Esophagus squamous epithelium (tissue), 4 donors: ENCODE data around the gene ATXN1.

ENCODE experiments used
- POLR2A ChIP-seq, 4 donors: fragments of 450-650 bp; IDR thresholded peaks; one replicate each; pipeline ENCODE4 v1.6.1; 2017; ENCODE audit warnings: antibody characterized with exemption in 4 of 4, mild to moderate bottlenecking in 4 of 4, moderate library complexity in 3 of 4
- TF ChIP-seq, protein P1 (sequence below), 6 experiments: fragments of 450-650 bp in 4 of 6; fragments of 200-600 bp in 2 of 6; sonication (generic) in 2 of 6; IDR thresholded peaks; one replicate each; pipeline ENCODE4 v1.5.1; 2016 to 2019; ENCODE audit warnings: antibody characterized with exemption in 6 of 6, mild to moderate bottlenecking in 4 of 6, moderate library complexity in 4 of 6

DNA sequence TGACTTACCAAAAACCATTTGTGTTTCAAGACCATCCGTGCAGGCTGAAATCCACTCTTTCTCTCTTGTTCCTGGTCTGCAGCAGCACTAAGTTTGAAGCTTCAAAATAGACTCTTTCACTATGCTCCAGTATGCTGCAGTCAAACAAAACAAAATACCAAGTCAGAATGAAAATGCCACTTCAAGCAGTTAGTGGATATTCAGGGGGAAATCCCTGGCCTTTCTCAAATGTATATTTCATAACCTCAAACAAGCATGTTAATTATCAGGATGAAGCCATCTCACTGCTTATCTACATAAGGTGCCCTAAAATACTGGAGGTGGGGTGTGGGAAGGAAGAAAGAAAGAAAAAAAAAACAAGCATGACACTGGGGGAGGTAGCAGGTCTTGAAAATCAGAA is 103.5 kb downstream of the ATXN1 start:
- TF ChIP-seq POLR2A (IDR thresholded peaks at IDR 0.05), result no peak
- TF ChIP-seq, protein P1, sequence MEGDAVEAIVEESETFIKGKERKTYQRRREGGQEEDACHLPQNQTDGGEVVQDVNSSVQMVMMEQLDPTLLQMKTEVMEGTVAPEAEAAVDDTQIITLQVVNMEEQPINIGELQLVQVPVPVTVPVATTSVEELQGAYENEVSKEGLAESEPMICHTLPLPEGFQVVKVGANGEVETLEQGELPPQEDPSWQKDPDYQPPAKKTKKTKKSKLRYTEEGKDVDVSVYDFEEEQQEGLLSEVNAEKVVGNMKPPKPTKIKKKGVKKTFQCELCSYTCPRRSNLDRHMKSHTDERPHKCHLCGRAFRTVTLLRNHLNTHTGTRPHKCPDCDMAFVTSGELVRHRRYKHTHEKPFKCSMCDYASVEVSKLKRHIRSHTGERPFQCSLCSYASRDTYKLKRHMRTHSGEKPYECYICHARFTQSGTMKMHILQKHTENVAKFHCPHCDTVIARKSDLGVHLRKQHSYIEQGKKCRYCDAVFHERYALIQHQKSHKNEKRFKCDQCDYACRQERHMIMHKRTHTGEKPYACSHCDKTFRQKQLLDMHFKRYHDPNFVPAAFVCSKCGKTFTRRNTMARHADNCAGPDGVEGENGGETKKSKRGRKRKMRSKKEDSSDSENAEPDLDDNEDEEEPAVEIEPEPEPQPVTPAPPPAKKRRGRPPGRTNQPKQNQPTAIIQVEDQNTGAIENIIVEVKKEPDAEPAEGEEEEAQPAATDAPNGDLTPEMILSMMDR (IDR thresholded peaks at IDR 0.05), result no peak
